Measurements from ENCODE around the gene PPP1R36.

DNA sequence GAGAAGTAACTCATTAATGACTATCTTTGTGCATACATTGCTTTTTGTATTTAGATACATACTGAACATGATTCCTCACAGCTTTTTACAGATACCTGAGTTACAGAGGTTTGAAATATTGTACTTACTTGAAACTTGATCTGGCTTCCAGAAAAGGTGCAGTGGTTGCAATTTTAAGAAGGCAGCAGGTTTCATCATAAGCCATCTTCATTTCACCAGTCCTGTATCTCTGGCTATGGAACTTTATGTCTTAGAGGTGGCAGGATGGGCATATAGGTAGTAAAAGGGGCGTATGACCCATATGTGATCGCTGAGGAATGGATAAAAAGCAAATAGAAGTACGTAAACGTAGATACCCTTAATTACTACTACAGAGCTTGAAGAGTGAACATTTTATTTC is 31.5 kb upstream of the PPP1R36 start:
- TF ChIP-seq CTCF (conservative IDR thresholded peaks at IDR 0.05; ENCODE audit: low read depth, low read length) (no peak), POLR2A (IDR thresholded peaks at IDR 0.05; ENCODE audit: low read depth, low read length) (no peak)
